ENCODE results near the gene LMF1. TPM values are rescaled to one million over a fixed set of nuclear protein-coding genes. Genes with fewer than 3 reads are reported as not detected.

Gene LMF1
- total and polyA plus RNA-seq, 3 donors from 2014 or later = 12.5 to 83.4 (median 66.6) TPM

GRCh38 chr16:900211-900610 lies 70.6 kb downstream of the LMF1 start:
- Histone ChIP-seq H3K4me1 (peaks cover 2% of the 10 kb centered on the region), H3K9me3 (no peaks in the 10 kb centered on the region), H3K36me3 (ENCODE audit: low read depth, missing control alignments) (no peaks in the 10 kb centered on the region), H3K27ac (no peak overlapping the region), H3K27me3 (no peaks in the 10 kb centered on the region), H3K4me3 (no peak overlapping the region)
- intact Hi-C loops (cut with DNase I; ENCODE audit: low total_unique reads) = no loop called here
- no peak for DNase-seq
- TF ChIP-seq CTCF (IDR thresholded peaks at IDR 0.05) (no peak), POLR2A (IDR thresholded peaks at IDR 0.05) (no peak)
- WGBS, 2 donors = 95 to 98% methylated on average over 7 of the region's 7 CpGs

- no peak overlapping the region for H3K27ac ChIP-seq
- no peak for DNase-seq
- intact Hi-C loops (cut with DNase I; ENCODE audit: low total_unique reads) = no loop called here
- no peaks in the 10 kb centered on the region for H3K9me3 ChIP-seq
- no peaks in the 10 kb centered on the region for H3K36me3 ChIP-seq (ENCODE audit: low read depth, missing control alignments)
- H3K4me1 ChIP-seq = peaks cover 2% of the 10 kb centered on the region
- H3K4me3 ChIP-seq = no peak overlapping the region
- 90 to 97% methylated on average over 17 to 23 of the region's 24 CpGs for WGBS, 2 donors
- no peaks in the 10 kb centered on the region for H3K27me3 ChIP-seq
- TF ChIP-seq CTCF (IDR thresholded peaks at IDR 0.05) = no peak
- no peak for TF ChIP-seq POLR2A (IDR thresholded peaks at IDR 0.05)
Observed at GRCh38 chr16:899683-900060, 71.1 kb downstream of the LMF1 start.

- intact Hi-C loops (cut with DNase I; ENCODE audit: low total_unique reads) = no loop called here
- WGBS, 2 donors = 91 to 93% methylated on average over 39 of the region's 39 CpGs
- Histone ChIP-seq H3K4me3 (no peak overlapping the region), H3K9me3 (no peaks in the 10 kb centered on the region), H3K27ac (no peak overlapping the region), H3K36me3 (ENCODE audit: low read depth, missing control alignments) (no peaks in the 10 kb centered on the region), H3K27me3 (no peaks in the 10 kb centered on the region), H3K4me1 (peaks cover 2% of the 10 kb centered on the region)
- DNase-seq = no peak
- no peak for TF ChIP-seq CTCF (IDR thresholded peaks at IDR 0.05)
- TF ChIP-seq POLR2A (IDR thresholded peaks at IDR 0.05) = no peak
Observed at GRCh38 chr16:898761-899682, 71.8 kb downstream of the LMF1 start.

GRCh38 chr16:898216-898615 lies 72.6 kb downstream of the LMF1 start:
- Histone ChIP-seq H3K27ac (no peak overlapping the region), H3K4me3 (no peak overlapping the region), H3K36me3 (ENCODE audit: low read depth, missing control alignments) (no peaks in the 10 kb centered on the region), H3K27me3 (no peaks in the 10 kb centered on the region), H3K9me3 (no peaks in the 10 kb centered on the region), H3K4me1 (peaks cover 2% of the 10 kb centered on the region)
- DNase-seq = no peak
- no peak for TF ChIP-seq CTCF (IDR thresholded peaks at IDR 0.05)
- TF ChIP-seq POLR2A (IDR thresholded peaks at IDR 0.05) = no peak
- 59 to 81% methylated on average over 2 to 11 of the region's 11 CpGs for WGBS, 2 donors
- intact Hi-C loops (cut with DNase I; ENCODE audit: low total_unique reads) = no loop called here

GRCh38 chr16:897701-898100 lies 73.1 kb downstream of the LMF1 start:
- Histone ChIP-seq H3K27ac (no peak overlapping the region), H3K36me3 (ENCODE audit: low read depth, missing control alignments) (no peaks in the 10 kb centered on the region), H3K4me1 (peaks cover 2% of the 10 kb centered on the region), H3K9me3 (no peaks in the 10 kb centered on the region), H3K27me3 (no peaks in the 10 kb centered on the region), H3K4me3 (no peak overlapping the region)
- intact Hi-C loops (cut with DNase I; ENCODE audit: low total_unique reads) = no loop called here
- WGBS, 2 donors = 89 to 98% methylated on average over 7 to 14 of the region's 14 CpGs
- TF ChIP-seq CTCF (IDR thresholded peaks at IDR 0.05) (no peak), POLR2A (IDR thresholded peaks at IDR 0.05) (no peak)
- DNase-seq = no peak
